Stimulated activated CD8-positive, alpha-beta memory T cell treated with anti-CD3 and anti-CD28 coated beads, Interleukin-4, amount 100 ng/mL, for 4 hours (primary cell): Measurements from ENCODE around the gene P2RY8.
"Not testable (repeated sequence)": the region's sequence is repeated elsewhere in the genome, so short reads cannot be mapped to it uniquely, and the experiment has no call there.

Experiments
- DNase-seq, 2 donors: peaks; one replicate each; pipeline ENCODE4 v3.0.0-alpha.2; 2020; ENCODE audit warnings: low read depth in 2 of 2, low spot score in 1 of 2

The P2RY8 gene

GRCh38 chrX:1520350-1520749, 16.6 kb downstream of the P2RY8 start:
- no peak for DNase-seq

DNA sequence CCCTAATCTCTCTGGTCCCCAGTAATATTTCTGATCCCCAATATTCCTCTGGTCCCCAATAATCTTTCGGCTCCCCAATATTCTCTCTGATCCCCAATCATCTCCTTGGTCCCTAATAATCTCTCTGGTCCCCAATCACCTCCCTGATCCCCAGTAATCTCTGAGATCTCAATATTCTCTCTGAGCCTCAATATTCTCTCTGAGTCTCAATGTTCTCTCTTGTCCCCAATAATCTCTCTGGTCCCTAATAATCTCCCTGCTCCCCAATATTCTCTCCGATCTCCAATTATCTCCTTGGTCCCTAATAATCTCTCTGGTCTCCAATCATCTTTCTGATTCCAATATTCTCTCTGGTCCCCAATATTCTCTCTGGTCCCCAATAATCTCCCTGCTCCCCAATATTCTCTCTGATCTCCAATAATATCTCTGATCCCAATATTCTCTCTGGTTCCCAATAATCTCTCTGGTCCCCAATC, 17.9 kb downstream of the P2RY8 start:
- no peak for DNase-seq

DNA sequence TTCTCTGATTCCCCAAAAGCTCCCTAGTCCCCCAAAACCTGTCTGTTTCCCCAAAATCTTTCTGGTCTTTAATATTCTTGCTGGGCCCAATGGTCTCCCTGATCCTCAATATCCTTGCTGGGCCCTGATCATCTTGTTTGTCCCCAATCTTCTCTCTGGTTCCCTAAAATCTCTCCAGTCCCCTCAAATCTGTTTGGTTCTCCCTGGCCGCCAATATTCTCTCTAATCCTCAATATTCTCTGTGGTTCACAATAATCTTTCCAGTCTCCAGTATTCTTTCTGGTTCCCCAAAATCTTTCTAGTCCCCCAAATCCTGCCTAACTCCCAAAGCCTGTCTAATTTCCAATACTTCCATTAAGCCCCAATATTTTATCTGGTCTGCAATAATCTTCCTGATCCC, 18.5 kb downstream of the P2RY8 start:
- DNase-seq: no peak

GRCh38 chrX:1516596-1517104, 20.3 kb downstream of the P2RY8 start:
- DNase-seq: no peak

DNA sequence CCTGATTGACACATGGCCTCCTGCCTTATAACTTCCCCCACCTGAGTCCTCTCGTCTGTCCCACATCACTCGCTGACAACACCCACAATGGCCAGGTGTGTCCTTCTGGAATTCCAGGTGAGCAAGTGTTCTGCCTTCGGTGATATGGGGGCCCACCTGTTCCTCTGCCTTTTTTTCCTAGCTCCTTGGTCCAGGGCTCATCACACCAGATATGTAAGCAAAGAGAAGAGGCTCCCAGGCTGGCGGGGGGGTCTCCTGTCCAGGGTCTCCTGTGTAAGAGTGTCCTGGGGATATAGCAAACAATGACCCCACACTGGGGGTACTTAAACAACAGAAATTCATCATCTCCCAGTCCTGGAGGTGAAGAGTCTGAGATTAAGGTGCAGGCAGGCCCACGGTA, 25.2 kb downstream of the P2RY8 start:
- DNase-seq: no peak

DNA sequence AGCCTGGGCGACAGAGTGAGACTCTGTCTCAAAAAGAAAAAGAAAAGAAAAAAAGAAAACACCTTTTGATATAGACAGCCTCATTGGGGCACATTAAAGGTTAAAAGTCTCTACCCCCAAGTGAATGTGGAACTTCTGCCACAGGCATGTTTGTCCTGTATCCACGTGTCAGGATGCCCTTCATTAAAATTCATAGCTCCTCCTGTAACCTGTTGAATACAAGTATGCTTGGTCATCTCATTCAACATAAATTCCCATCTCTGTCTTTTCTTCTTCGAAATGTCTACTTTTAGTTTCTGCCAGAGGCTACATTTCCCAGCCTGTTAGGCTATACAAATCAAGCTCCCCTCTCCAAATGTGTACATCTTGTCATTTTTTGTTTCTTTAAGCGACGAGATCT, 25.8 kb downstream of the P2RY8 start:
- DNase-seq: no peak

DNA sequence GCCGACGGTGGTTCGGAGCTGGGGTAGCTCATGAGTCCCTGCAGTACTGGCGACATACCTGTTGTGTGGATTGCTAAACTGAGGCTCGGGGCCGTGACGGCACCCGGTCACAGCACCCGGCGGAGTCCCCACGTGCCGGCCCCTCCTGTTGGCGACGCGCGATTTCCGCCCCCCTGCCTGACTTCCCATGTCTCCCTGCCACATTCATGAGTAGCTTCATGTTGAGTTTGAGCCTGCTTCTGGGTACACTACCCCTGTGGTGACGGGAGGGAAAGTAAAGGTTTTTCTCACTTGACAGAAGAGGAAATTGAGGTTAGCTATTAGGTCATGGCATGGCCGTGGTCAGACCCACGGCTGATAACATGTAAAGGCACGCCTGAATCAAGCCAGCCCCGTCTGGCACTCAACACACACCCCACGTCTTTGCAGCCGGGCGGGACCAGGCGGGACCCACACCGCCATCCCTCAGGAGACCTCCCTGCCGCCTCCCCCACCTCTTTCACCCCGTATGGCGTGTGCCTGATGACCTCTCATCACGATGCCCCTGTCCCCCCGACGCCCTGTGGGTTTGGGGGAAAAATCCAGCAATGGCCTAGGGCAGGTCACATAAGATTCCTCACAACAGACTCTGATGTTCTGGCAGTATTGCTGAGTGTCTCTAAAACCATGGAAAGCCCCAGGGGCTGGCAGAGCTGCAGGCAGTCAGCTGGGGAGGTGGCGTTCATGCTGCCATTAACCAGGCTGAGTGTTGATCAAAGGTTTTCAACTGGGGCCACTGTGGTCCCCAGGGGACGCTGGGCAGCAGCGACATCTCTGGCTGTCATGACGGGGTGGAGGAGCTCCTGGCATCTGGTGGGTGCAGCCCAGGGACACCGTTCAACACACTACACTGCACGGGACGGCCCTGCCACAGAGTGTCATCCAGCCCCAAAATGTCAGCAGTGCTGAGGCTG, 29.2 kb downstream of the P2RY8 start:
- DNase-seq: peak in 1 of 2 donors; percentile 28

DNA sequence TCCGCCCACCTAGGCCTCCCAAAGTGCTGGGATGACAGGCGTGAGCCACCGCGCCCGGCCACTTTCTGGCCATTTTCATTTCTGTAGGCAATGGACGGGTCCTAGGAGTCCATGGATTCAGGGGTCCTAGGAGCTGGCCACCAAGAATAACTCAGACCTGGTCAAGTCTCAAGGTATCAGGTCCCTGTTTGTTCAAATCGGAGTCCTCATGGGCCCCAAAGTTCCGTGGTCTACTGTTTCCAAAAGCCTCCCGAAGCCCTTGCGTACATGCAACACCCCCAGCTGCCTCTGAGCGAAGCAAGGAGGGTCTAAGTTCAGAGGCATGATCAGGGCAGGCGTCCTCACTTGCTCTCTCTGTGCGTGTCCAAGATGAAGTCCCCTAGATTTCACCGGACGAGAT, 30.1 kb downstream of the P2RY8 start:
- DNase-seq: no peak

- DNase-seq: no peak
These were observed 34.1 kb downstream of the P2RY8 start for GRCh38 chrX:1502853-1503252.

GRCh38 chrX:1502241-1502640, 34.7 kb downstream of the P2RY8 start:
- DNase-seq: no peak

DNA sequence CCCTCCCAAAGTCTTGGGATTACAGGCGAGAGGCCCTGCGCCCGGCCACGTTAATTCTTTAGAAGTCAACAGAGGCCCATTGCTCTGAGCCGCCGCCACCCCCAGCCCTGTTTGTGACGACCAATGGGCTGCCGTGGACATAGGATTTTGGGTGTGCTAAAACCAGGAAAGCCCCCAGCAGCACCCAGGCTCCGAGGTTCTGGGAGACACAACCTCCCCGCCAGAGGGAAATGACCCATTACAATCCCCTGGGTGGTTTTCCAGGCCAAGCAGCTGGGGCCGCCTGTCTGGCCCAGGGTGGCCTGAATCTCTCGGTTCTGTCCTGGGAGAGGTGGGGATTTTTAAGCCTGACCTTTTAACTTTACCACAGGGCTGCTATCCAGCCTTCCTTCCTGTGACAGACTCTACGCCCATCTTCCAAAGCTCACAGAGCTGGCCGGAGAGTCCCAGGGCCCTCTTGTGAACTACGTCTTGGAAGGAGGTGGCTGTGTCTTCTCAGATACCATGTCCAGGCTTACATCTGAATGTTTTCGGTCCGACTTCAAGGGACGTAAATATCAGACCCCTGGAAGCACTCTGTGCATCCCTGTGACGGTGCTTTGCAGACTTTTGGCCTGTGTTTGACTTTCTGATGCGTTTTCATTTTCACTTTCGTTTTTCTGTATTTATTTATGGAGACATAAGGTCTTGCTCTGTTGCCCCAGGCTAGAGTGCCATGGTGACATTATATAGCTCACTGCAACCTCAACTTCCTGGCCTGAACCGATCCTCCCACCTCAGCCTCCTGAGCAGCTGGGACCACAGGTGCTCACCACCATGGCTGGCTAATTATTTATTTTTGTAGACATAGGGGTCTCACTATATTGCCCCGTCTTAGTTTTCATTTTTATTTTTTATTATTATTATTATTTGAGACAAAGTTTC, 36.0 kb downstream of the P2RY8 start:
- DNase-seq: no peak

- no peak for DNase-seq
These were observed 40.9 kb downstream of the P2RY8 start for GRCh38 chrX:1496076-1496475.

DNA sequence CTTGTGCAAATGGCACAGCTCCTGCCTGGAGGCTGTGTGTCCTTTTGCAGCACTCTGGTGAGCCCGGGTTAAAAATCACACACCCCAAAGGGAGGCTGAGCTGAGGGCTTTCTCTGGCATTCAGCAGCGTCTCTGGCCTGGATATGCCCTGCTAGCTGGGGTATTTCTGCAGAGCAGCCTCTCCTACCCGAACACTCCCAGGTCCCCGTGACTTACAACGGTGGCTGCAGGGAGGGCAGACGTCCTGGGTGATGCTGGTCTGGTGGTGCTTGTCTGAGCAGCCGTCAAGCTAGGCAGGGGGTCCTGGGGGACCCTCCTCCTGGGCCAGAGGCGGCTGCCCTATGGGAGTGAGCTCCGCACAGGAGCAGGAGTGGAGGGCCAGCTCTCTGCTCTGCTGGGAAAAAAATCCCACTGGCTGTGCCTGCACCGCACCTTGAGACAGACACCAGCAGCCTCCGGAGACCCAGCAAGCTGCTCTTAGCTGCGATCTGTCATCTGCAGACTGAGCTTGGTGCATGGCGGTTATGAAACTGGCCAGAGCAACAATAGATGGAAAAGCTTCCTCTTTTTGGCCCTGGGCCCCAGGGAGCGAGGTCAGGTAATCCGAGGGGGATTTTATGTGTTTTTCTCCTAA, 43.0 kb downstream of the P2RY8 start:
- DNase-seq: no peak

GRCh38 chrX:1493412-1493811, 43.6 kb downstream of the P2RY8 start:
- no peak for DNase-seq

GRCh38 chrX:1492421-1493012, 44.5 kb downstream of the P2RY8 start:
- DNase-seq: no peak

- DNase-seq: no peak
These were observed 45.1 kb downstream of the P2RY8 start for GRCh38 chrX:1491851-1492349.

GRCh38 chrX:1491248-1491647, 45.7 kb downstream of the P2RY8 start:
- DNase-seq: not testable (repeated sequence)

DNA sequence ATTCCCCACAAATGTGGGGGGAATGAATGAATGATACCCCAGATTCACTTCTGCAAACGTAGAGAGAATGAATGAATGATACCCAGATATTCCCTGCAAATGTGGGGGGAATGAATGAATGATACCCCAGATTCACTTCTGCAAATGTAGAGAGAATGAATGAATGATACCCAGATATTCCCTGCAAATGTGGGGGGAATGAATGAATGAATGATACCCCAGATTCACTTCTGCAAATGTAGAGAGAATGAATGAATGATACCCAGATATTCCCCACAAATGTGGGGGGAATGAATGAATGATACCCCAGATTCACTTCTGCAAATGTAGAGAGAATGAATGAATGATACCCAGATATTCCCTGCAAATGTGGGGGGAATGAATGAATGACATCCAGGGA, 46.3 kb downstream of the P2RY8 start:
- not testable (repeated sequence) for DNase-seq

DNA sequence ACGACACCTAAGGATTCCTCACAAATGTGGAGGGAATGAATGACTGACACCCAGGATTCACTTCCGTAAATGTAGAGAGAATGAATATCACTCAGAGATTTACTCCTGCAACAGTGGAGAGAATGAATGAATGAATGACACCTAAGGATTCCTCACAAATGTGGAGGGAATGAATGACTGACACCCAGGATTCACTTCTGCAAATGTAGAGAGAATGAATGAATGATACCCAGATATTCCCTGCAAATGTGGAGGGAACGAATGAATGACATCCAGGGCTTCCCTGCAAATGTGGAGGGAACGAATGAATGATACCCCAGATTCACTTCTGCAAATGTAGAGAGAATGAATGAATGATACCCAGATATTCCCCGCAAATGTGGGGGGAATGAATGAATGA, 47.6 kb downstream of the P2RY8 start:
- DNase-seq: not testable (repeated sequence)

DNA sequence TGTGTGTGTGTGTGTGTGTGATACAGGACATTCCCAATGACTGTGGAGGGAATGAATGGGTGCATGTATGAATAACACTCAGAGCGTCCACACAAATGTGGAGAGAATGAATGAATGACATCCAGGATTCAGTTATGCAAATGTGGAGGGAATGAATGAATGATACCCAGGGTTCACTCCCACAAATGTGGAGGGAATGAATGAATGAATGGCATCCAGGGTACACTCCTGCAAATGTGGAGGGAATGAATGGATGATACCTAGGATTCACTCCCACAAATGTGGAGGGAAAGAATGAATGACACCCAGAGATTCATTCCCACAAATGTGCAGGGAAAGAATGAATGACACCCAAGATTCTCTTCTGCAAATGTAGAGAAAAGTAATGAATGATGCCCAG, 48.2 kb downstream of the P2RY8 start:
- no peak for DNase-seq

- no peak for DNase-seq
These were observed 48.8 kb downstream of the P2RY8 start for GRCh38 chrX:1488141-1488540.
